HG03469 (cell line): ENCODE measurements around the gene RAD51C.
"Not testable (repeated sequence)": the region's sequence is repeated elsewhere in the genome, so short reads cannot be mapped to it uniquely, and the experiment has no call there.

Experiments used
- ATAC-seq: cut with Tn5 transposase; IDR thresholded peaks from one replicate; pipeline ENCODE4 v1.9.1; 2021; ENCODE audit warnings: mild to moderate bottlenecking, moderate library complexity, moderate number of reproducible peaks; ENCODE audit not compliant: unreplicated experiment

The RAD51C gene

DNA sequence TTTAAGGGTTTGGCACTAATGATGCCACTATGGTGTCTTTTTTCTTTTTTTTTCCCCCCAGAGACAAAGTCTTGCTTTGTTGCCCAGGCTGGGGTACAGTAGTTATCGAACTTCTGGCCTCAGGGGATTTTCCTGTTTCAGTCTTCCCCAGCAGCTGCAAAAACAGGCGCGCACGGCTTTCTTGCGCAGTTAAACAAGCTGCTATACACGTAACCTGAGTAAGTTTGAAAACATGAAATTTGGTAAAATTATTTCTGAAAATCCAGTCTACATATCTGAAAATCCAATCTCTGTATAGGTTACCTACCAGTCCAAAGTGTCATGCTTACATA is 12.4 kb upstream of the RAD51C start:
- no peak for ATAC-seq

DNA sequence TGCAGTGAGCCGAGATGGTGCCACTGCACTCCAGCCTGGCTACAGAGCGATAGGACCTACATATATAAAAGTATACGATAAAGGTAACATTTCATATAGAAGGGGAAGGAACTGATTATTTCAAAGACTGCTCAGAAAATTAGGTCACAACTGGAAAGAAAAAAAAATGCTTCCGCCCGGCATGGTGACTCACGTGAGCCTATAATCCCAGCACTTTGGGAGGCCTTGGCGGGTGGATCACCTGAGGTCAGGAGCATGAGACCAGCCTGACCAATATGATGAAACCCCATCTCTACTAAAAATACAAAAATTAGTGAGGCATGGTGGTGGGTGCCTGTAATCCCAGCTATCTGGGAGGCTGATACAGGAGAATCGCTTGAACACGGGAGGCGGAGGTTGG is 8.4 kb upstream of the RAD51C start:
- no peak for ATAC-seq

DNA sequence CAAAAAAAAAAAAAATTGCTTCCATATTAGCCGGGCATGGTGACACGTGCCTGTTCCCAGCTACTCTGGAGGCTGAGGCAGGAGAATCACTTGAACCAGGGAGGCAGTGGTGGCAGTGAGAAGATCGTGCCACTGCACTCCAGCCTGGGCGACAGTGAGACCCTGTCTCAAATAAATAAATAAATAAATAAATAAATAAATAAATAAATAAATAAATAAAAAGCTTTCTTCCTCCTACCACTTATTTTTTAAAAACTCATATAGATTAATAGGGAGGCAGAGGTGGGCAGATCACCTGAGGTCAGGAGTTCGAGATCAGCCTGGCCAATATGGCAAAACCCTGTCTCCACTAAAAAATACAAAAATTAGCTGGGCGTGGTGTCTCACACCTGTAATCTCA is 7.9 kb upstream of the RAD51C start:
- not testable (repeated sequence) for ATAC-seq

DNA sequence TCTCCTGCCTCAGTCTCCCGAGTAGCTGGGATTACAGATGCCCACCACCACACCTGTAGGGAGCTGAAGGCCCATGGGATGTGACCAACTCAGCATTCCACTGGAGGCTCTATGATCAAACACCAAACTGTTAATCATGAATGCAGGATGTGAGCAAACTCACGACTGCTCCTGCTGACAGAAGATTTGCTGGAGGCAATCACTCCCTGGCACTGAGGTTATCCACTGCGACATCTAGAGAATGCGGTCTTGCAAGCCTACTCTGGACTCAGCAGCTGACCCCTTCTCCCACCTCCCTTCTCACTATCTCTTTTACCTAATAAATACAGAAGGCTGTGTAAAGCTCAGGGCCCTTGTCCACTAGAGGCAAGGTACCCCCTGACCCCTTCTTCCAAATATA is 5.4 kb upstream of the RAD51C start:
- no peak for ATAC-seq

DNA sequence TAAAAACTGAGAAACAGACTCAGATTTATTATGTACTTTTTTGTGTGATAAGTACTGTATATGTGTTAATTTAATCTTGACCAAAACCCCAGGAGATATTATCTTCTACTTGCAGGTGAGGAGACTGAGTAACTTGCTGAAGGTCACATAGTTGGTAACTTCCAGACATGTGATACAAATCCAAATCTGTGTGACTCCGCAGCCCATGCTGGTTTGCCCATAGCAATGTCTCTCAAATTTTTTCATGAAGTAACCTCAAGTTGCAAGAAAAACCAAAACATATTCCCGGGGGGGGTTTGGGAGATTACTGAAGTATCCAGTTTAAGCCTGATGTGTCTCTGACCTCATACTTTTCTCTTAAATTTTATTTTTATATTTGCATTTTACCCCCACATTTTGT is 3.9 kb upstream of the RAD51C start:
- no peak for ATAC-seq

DNA sequence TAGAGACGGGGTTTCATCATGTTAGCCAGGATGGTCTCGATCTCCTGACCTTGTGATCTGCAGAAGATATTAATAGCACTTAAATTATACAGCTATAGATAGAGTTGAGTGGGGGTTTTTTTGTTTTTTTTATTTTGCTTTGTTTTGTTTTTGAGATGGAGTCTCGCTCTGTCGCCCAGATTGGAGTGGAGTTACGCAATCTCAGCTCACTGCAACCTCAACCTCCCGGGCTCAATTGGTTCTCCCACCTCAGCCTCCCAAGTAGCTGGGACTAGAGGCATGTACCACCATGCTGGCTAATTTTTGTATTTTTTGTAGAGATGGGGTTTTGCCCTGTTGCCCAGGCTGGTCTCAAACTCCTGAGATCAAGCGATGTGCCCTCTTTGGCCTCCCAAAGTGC is 2.4 kb upstream of the RAD51C start:
- ATAC-seq = not testable (repeated sequence)

DNA sequence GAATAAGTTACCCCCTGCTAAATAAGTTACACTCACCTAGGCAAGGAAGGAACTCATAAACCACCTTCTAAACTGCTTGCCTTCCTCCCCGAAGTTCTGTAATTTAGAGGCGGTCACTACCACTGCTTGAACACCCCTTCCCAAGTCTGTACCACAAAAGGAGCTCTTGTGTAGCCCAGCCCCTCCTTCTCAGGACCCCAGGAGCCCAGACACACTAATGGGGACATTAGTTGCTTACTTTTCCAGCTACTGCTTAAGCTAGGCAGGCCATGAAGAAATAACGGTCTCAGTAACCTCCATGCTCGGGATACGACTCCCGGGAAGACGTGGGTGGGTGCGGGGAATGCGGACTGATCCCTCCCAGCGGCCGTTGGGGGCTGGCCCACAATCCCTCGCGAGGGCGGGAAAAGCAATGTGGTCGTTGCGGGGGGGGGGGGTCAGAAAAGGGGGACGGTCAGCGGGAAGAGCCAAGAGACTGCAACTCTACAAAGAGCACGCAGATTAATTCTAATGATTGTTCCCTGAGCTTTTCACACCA is 632 bp upstream of the RAD51C start, which contains the start of gene TEX14:
Gene TEX14, minus strand, starts transcription at position 345 of the 538 bp plus-strand sequence. CDS start 40,044 bp downstream, outside the sequence.
- ATAC-seq = no peak

DNA sequence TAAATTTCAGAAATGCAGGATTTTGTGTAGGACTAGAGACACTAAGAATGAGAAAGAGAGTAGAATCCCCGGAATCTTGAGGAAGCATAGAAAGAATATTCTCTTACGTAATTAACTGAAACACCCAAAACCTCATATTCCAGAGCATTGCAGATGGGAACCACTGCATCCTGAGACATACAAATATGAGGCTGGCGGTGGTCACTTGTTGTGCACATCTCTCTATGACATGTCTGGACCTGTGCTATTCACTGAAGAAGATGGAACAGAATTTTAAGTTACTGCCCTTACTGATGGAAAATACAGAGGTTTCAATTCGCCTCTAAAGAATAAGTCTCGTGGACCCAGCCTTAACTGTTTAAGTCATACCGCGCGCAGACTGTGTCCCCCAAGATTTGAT is 806 bp downstream of the RAD51C start:
- no peak for ATAC-seq

DNA sequence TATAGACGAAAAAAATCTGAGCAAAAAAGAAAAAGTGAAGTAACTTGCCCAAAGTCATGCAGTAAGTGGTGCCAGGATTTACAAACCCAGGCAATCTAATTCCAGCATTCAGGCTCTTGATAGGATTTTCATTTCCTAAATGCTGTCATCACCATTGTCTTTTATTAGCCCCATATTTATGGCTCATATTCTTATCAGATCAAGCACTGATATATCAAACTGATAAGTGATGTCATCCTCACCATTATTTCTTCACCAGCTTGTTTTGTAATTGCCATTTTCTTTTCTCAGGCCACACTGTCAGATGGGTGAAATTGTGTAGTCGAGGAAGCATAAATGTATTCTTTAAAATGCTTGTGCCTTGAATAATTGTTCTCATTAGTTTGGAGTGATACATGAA is 1.3 kb downstream of the RAD51C start:
- no peak for ATAC-seq

DNA sequence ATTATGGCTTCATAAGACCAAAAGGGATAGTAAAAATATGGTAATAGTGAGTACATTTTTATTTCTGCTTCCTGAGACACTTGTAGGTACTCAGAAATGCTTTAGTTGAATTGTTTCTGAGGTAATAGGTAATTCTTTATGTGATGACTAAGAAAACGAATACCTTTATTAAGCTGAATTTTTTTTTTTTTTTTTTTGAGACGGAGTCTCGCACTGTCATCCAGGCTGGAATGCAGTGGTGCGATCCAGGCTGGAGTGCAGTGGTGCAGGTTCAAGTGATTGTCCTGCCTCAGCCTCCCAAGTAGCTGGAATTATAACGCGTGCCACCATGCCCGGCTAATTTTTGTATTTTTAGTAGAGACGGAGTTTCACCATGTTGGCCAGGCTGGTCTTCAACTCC is 1.9 kb downstream of the RAD51C start:
- ATAC-seq = no peak

DNA sequence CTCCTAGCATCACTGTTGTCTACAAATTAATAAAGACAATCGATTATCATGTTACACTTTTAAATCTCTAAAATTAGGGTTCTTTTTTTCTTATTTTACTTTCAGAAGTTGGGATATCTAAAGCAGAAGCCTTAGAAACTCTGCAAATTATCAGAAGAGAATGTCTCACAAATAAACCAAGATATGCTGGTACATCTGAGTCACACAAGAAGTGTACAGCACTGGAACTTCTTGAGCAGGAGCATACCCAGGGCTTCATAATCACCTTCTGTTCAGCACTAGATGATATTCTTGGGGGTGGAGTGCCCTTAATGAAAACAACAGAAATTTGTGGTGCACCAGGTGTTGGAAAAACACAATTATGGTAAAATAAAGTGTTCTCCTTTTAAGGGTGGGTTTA is 2.4 kb downstream of the RAD51C start:
- ATAC-seq = no peak

DNA sequence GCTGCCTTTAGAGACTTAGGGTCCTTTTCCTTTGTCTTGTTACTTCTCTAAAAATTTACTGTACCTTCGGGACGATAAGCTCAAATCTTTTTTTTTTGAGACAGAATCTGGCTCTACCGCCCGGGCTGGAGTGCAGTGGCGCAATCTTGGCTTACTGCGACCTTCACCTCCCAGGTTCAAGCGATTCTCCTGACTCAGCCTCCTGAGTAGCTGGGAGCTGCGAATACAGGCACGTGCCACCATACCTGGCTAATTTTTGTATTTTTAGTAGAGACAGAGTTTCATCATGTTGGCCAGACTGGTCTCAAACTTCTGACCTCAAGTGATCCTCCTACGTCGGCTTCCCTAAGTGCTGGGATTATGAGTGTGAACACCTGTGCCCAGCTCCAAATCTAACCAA is 7.4 kb downstream of the RAD51C start:
- no peak for ATAC-seq

DNA sequence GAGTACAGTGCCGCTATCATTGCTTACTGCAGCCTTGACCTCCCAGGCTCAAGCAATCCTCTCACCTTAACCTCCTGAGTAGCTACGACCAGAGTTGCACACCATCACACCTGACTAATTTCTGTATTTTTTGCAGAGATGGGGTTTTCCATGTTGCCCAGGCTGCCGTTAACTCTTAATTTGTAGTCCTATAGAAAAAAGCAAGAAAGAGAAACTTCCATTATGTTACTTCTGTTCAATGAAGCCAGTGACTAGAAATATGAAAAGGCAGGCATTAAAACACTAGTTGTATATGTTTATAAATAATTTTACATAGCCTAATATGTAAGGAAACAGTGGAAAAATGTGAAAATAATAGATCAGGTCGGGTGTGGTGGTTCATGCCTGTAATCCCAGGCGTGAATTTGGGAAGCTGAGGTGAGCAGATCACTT is 9.7 kb downstream of the RAD51C start:
- ATAC-seq = no peak

DNA sequence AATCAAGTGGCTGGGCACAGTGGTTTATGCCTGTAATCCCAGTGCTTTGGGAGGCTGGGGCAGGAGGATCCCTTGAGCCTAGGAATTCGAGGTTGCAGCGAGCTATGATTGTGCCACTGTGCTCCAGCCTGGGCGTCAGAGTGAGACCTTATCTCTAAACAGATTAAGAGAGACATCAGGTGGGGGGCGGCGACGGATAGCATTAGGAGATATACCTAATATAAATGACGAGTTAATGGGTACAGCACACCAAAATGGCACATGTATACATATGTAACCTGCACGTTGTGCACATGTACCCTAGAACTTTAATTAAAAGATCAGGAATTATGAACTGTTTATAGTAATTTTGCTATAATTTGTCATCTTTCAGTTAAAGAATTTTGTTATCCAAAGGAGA is 10.3 kb downstream of the RAD51C start:
- ATAC-seq = no peak

DNA sequence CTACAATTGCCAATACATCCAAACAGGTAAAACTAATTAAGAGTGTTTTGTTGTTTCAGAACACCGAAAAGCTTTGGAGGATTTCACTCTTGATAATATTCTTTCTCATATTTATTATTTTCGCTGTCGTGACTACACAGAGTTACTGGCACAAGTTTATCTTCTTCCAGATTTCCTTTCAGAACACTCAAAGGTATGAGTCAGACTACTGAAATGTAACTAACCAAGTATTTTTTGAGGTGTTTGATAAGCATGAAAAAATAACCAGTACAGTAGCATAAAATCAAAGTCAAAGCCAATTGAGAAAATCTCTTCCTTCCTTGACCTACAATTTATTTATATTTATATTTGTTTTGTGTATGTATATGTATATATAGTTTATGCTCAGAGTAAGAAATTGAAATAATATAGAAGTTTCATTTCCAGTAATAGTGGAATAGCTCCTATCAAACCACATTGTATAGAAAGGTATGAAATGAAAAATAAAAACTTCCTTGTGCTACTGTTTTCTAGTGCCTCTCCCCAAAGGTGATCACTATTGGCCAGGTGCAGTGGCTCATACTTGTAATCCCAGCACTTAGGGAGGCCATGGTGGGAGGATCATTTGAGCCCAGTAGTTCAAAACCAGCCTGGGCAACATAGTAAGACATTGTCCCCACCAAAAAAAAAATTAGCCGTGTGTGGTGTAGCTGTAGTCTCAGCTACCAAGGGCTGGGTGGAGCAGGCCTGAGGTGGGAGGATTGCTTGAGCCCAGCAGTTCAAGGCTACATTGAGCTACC is 10.9 kb downstream of the RAD51C start:
- no peak for ATAC-seq

DNA sequence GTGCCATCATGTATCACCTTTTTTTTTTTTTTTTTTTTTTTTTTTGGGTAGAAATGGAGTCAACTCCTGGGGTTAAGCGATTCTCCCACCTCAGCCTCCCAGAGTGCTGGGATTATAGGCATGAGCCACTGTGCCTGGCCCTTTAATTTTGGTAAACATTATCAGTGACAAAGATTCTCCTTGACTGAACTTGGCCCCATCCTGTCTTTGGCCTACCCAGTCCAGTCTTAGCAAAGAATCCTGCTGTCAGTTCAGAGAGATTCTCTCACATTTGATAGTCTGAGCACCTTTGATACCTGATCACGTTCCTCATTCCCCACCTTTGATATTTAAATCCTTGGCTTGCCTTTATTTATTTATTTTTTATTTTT is 11.5 kb downstream of the RAD51C start:
- no peak for ATAC-seq

DNA sequence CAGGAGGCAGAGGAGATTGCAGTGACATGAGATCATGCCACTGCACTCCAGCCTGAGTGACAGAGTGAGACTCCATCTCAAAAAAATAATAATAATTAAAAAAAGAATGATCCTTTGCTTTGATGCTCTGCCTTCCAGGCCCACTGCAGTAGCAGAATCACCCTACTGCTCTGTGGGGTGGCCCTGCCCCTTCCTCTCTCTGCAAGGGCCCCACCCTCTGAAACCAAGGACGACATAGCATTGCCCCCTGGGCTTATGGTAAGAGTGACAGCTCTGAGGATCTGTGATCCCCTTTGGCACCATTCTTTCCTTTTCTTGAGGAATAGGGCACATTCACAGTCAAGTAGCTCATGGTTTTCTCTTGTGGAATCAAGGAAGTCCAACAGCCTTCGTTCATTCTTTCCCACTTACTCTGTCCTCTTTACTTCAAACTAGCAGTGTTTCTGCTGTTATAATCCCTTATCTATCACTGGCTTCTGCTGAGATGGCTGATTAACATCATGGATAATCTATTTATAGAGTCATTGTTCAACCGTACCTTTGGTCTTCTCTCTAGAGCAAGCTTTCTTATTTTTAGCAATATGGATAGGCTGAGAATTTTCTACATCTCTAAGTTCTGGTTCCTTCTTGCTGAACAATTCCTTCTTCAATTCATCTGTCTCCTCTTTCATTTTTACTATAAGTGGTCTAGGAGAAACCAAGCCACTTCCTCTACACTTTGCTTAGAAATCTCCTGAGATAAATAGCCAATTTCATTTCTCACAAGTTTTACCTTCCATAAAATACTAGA is 14.1 kb downstream of the RAD51C start:
- ATAC-seq = no peak

DNA sequence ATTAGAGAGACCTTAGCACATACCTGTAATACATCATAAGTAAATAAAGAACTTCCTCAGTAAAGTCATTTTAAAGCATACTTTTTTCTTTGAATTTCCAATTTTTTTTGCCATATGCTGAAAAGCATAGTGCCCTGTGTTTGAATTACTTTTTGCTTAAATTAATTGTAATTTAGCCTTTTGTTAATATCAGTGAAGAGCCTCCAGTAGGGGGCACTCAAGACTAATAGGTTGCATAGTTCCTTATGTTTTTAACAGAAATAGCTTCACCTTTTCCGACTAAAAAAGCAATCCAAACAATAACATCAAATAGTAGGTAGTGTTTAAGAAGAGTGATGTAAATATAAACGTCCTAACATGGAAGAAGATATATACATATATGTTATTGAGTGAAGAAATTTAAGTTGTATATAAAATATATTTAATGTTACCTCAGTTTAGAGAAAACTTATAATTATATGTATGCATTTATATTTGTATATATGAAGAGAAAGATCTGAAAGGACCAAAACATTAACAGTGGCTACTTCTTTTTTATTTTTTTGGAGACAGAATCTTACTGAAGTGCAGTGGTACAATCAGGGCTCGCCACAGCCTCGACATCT is 18.6 kb downstream of the RAD51C start:
- ATAC-seq = no peak

DNA sequence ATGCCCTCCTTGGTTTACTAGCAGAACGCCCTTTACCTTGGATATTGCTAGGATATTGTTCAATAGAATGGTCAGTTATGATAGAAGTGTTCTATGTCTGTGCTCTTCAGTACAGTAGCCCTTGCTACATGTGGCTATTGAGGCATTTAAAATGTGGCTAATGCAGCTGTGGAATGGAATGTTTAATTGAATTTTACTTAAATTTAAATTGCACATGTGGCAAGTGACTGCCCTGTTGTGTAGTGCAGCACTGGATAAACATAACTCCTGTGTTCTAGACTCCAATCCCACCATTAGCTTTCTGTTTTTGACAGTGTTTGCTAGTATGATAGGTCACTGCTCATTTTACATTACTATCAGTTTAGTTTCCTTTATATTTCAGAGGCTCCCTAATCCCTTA is 29.9 kb downstream of the RAD51C start:
- ATAC-seq = no peak

DNA sequence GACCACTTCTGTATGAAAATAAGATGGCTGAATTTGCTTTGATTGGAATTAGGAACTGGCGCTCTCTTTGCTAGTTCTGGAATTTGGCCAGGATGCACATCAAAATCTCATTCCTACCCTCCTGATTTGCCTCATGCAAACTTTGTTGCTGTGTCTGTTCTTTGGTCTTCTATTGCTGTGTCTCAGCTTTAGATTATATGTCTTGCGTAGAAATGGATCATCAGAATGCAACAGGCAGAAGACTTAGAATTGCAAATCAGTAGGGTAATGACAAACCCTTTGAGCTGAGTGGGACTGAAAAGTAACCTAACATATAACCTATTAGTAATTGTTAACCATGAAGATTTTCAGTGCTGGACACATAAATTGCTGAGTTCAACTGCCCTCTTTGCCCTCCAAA is 30.3 kb downstream of the RAD51C start:
- no peak for ATAC-seq

DNA sequence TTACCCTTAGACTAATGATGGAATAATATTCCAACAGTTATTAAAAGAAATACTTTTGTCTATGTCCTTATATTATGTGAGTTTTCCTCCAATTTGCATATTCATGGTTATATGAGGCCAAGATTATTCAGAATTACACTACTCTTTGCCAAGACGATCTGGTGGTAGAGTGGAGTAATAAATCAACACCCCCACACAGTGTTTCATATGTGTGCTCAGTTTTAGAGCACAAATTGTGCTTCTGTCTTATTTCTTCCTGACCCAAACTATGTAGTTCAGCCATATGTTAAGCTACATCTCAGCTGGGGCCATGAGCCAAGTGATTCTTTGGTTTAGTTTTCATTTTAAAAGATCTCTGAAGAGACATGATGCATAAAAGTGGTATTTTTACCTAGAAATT is 36.4 kb downstream of the RAD51C start:
- ATAC-seq = no peak

DNA sequence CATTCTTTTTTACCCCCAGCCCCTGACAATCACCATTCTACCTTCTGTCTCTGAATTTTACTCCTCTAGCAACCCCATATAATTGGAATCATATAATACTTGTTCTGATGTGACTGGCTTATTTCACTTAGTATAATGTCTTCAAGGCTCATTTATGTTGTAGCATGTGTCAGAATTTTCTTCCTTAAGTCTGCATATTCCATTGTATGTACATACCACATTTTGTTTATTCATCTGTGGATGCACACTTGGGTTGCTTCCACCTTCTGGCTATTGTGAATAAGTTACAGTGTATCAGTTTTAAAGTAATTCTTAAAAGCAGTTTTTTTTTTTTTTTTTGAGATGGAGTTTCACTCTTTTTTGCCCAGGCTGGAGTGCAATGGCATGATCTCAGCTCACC is 38.5 kb downstream of the RAD51C start:
- no peak for ATAC-seq
